DOHH2 (cell line): ENCODE data around the gene ATXN7L1.

Source experiments
- CTCF ChIP-seq: fragments of 200-600 bp; sonication (generic); IDR thresholded peaks from one replicate; pipeline ENCODE4 v1.5.1; 2014; ENCODE audit warnings: antibody characterized with exemption, mild to moderate bottlenecking, low read depth, low read length; ENCODE audit not compliant: poor library complexity, severe bottlenecking
- EZH2phosphoT487 ChIP-seq: fragments of 200-600 bp; sonication (generic); IDR thresholded peaks from 2 replicates; pipeline ENCODE4 v1.6.1; 2017; ENCODE audit warnings: borderline replicate concordance, mild to moderate bottlenecking, antibody characterized with exemption, low read length, moderate library complexity, mixed read lengths

GRCh38 chr7:105890290-105890997 lies 14.0 kb upstream of the ATXN7L1 start:
- TF ChIP-seq CTCF (no peak), EZH2phosphoT487 (no peak)
